Pulmonary artery endothelial cell (primary cell): Measurements from ENCODE around the gene MYL7. TPM values are rescaled to one million over a fixed set of nuclear protein-coding genes. Genes with fewer than 3 reads are reported as not detected.
"Not testable (repeated sequence)": the region's sequence is repeated elsewhere in the genome, so short reads cannot be mapped to it uniquely, and the experiment has no call there.

Source experiments
- DNase-seq: peaks from one replicate; pipeline ENCODE4 v3.0.0-alpha.2; 2011; ENCODE audit warnings: low read depth, low spot score
- total RNA-seq: library from RNA; depleted of rRNA; stranded (reverse); fragments of >200 nt; gene quantifications from 2 replicates; pipeline ENCODE4 v1.2.3, GENCODE V29; 2014

MYL7 gene
- total RNA-seq, 1 donor from 2014 or later = not detected

GRCh38 chr7:44172352-44172751 is 31.2 kb upstream of the MYL7 start:
- DNase-seq = no peak

GRCh38 chr7:44171901-44172300 is 30.8 kb upstream of the MYL7 start:
- DNase-seq = not testable (repeated sequence)

GRCh38 chr7:44167920-44168319 is 26.8 kb upstream of the MYL7 start:
- DNase-seq = no peak

GRCh38 chr7:44163591-44163990 is 22.5 kb upstream of the MYL7 start:
- DNase-seq = no peak

- no peak for DNase-seq
Measured at GRCh38 chr7:44162785-44163395, 21.8 kb upstream of the MYL7 start.

GRCh38 chr7:44162179-44162578 is 21.0 kb upstream of the MYL7 start:
- no peak for DNase-seq

- no peak for DNase-seq
Measured at GRCh38 chr7:44161371-44161770, 20.2 kb upstream of the MYL7 start.

- no peak for DNase-seq
Measured at GRCh38 chr7:44159824-44160630, 18.9 kb upstream of the MYL7 start.

GRCh38 chr7:44158873-44159631 is 17.9 kb upstream of the MYL7 start:
- no peak for DNase-seq

GRCh38 chr7:44158096-44158872 is 17.2 kb upstream of the MYL7 start:
- no peak for DNase-seq

GRCh38 chr7:44157116-44158080 is 16.3 kb upstream of the MYL7 start:
- no peak for DNase-seq

GRCh38 chr7:44156453-44157010 is 15.4 kb upstream of the MYL7 start:
- no peak for DNase-seq

- no peak for DNase-seq
Measured at GRCh38 chr7:44155191-44156185, 14.4 kb upstream of the MYL7 start.

- DNase-seq = no peak
Measured at GRCh38 chr7:44154703-44155102, 13.6 kb upstream of the MYL7 start.

- DNase-seq = no peak
Measured at GRCh38 chr7:44153948-44154335, 12.8 kb upstream of the MYL7 start.

- DNase-seq = no peak
Measured at GRCh38 chr7:44152971-44153947, 12.1 kb upstream of the MYL7 start.

GRCh38 chr7:44151956-44152355 is 10.8 kb upstream of the MYL7 start:
- DNase-seq = no peak
